Right renal pelvis (tissue), 4 donors: ENCODE data around the gene SYNPO2L. TPM values are rescaled to one million over a fixed set of nuclear protein-coding genes. Genes with fewer than 3 reads are reported as not detected.
A peak's percentile ranks its signal among the peaks of the same experiment; 100 is the strongest.
"Not testable (repeated sequence)": the region's sequence is repeated elsewhere in the genome, so short reads cannot be mapped to it uniquely, and the experiment has no call there.

Source experiments
- DNase-seq, 4 donors: peaks; one replicate each; pipeline ENCODE4 v3.0.0-alpha.2; 2013; ENCODE audit warnings: low read depth in 4 of 4, low spot score in 3 of 4, missing footprints in 1 of 4
- polyA plus RNA-seq, 4 donors: library from polyadenylated mRNA; unstranded; fragments of 120-200 nt; gene quantifications; one replicate each; pipeline ENCODE4 v1.2.1, GENCODE V29; 2013; ENCODE audit not compliant: insufficient read length in 4 of 4

The SYNPO2L gene
- polyA plus RNA-seq, 4 donors: 0.21 to 0.28 (median 0.25) TPM

- DNase-seq: peak in 1 of 4 donors; percentile 46
These were observed 30.6 kb downstream of the SYNPO2L start for GRCh38 chr10:73625004-73625883.

DNA sequence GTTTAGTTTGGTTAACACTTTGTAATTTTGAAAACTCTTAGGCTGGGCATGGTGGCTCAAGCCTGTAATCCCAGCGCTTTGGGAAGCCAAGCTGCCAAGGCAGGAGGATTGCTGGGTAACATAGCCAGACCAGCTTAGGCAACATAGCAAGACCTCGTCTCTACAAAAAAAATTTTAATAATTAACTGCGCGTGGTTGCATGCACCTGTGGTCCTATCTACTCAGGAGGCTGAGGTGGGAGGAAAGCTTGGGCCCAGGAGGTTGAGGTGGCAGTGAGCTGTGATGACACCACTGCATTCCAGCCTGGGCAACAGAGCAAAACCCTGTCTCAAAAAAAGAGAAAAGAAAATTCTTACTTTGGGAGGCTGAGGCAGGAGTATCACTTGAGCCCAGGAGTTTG, 32.8 kb downstream of the SYNPO2L start:
- DNase-seq: no peak

- DNase-seq: not testable (repeated sequence)
These were observed 34.9 kb downstream of the SYNPO2L start for GRCh38 chr10:73620974-73621373.

DNA sequence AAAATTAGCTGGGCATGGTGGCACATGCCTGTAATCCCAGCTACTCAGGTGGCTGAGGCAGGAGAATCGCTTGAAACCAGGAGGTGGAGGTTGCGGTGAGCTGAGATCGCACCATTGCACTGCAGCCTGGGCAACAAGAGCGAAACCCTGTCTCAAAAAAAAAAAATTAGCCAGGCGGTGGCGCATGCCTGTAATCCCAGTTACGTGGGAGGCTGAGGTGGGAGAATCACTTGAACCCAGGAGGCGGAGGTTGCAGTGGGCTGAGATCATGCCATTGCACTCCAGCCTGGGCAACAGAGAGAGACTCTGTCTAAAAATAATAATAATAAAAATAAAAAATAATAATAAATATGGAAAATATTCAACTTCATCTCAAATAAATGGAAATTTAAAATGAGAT, 38.7 kb downstream of the SYNPO2L start:
- DNase-seq: not testable (repeated sequence)

- DNase-seq: no peak
These were observed 41.1 kb downstream of the SYNPO2L start for GRCh38 chr10:73614720-73615119.

GRCh38 chr10:73609116-73609515, 46.7 kb downstream of the SYNPO2L start:
- DNase-seq: no peak

- DNase-seq: no peak
These were observed 54.3 kb downstream of the SYNPO2L start for GRCh38 chr10:73601486-73601921.

DNA sequence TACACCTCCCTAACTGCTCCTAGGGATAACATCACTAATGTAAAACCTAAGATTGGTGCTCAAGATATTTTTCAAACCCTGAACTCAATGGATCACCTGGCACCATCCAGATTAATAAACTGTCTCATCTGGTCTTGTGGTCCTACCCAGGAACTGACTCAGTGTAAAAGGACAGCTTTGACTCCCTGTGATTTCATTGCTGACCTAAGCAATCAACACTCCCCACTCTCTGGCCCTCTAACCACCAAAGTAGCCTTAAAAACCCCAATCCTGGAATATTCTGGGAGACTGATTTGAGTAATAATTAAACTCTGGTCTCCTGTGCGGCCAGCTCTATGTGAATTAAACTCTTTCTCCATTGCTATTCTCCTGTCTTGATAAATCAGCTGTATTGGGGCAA, 58.5 kb downstream of the SYNPO2L start:
- DNase-seq: no peak

Other genes starting within 250 kb of the SYNPO2L start
- 10 to 100 TPM; 88.9 to 98.9 (median 96.3) TPM for gene ANXA7, start 242.0 kb downstream of the SYNPO2L start, polyA plus RNA-seq
- 1 to 10 TPM; 1.6 to 3.1 (median 1.7) TPM for gene MSS51, start 222.5 kb downstream of the SYNPO2L start, polyA plus RNA-seq
- gene PPP3CB, start 160.0 kb downstream of the SYNPO2L start, polyA plus RNA-seq: 10 to 100 TPM; 59.6 to 76.9 (median 70.7) TPM
- gene USP54, start 64.7 kb downstream of the SYNPO2L start, polyA plus RNA-seq: 10 to 100 TPM; 28.3 to 39.4 (median 37.6) TPM
- gene MYOZ1, start 14.6 kb downstream of the SYNPO2L start, polyA plus RNA-seq: 1 to 10 TPM; 4.9 to 7.1 (median 5.9) TPM
- gene AGAP5, start 42.1 kb upstream of the SYNPO2L start, polyA plus RNA-seq: 10 to 100 TPM in 1 of 4 donors, 1 to 10 TPM in 3; 8.6 to 14.2 (median 9.2) TPM
- 10 to 100 TPM; 68.4 to 73.1 (median 71.1) TPM for gene SEC24C, start 88.3 kb upstream of the SYNPO2L start, polyA plus RNA-seq
- 10 to 100 TPM; 52.7 to 60.1 (median 55.7) TPM for gene CHCHD1, start 126.0 kb upstream of the SYNPO2L start, polyA plus RNA-seq
- gene ZSWIM8, start 129.6 kb upstream of the SYNPO2L start, polyA plus RNA-seq: 100 to 1,000 TPM in 3 of 4 donors, 10 to 100 TPM in 1; 95.0 to 117 (median 102) TPM
- 10 to 100 TPM; 26.7 to 32.8 (median 29.3) TPM for gene NDST2, start 155.6 kb upstream of the SYNPO2L start, polyA plus RNA-seq
- 10 to 100 TPM; 22.0 to 25.5 (median 22.6) TPM for gene CAMK2G, start 218.5 kb upstream of the SYNPO2L start, polyA plus RNA-seq